CD4-positive, alpha-beta T cell treated with Interleukin-4 for 1 hour (primary cell): Measurements from ENCODE around the gene FXYD6.

Source experiments
- DNase-seq, 2 donors: peaks; one replicate each; pipeline ENCODE4 v3.0.0-alpha.2; 2020 to 2022

Gene FXYD6

GRCh38 chr11:117841551-117842031 is 34.9 kb downstream of the FXYD6 start:
- DNase-seq: no peak

- no peak for DNase-seq
These were observed 35.4 kb downstream of the FXYD6 start for GRCh38 chr11:117840881-117841550.

- no peak for DNase-seq
These were observed 36.3 kb downstream of the FXYD6 start for GRCh38 chr11:117839936-117840813.

- no peak for DNase-seq
These were observed 37.0 kb downstream of the FXYD6 start for GRCh38 chr11:117839380-117839881.

- DNase-seq: no peak
These were observed 37.6 kb downstream of the FXYD6 start for GRCh38 chr11:117838901-117839300.

GRCh38 chr11:117837791-117838190 is 38.7 kb downstream of the FXYD6 start:
- DNase-seq: no peak

- DNase-seq: no peak
These were observed 39.2 kb downstream of the FXYD6 start for GRCh38 chr11:117837070-117837776.

GRCh38 chr11:117836077-117836960 is 40.1 kb downstream of the FXYD6 start:
- peak in 1 of 2 donors; percentile 54 for DNase-seq

GRCh38 chr11:117835576-117835975 is 40.9 kb downstream of the FXYD6 start:
- no peak for DNase-seq

GRCh38 chr11:117834838-117835443 is 41.5 kb downstream of the FXYD6 start:
- DNase-seq: no peak

- no peak for DNase-seq
These were observed 42.2 kb downstream of the FXYD6 start for GRCh38 chr11:117834068-117834810.

GRCh38 chr11:117833401-117833891 is 43.0 kb downstream of the FXYD6 start:
- DNase-seq: no peak

GRCh38 chr11:117832511-117832910 is 43.9 kb downstream of the FXYD6 start:
- DNase-seq: no peak

GRCh38 chr11:117831661-117832415 is 44.6 kb downstream of the FXYD6 start:
- DNase-seq: no peak

- DNase-seq: no peak
These were observed 45.6 kb downstream of the FXYD6 start for GRCh38 chr11:117830674-117831351.

GRCh38 chr11:117830072-117830471 is 46.4 kb downstream of the FXYD6 start:
- DNase-seq: no peak

- no peak for DNase-seq
These were observed 47.1 kb downstream of the FXYD6 start for GRCh38 chr11:117829369-117829725.

GRCh38 chr11:117828611-117829368 is 47.7 kb downstream of the FXYD6 start:
- DNase-seq: peak; percentile 73 to 85
